IMR-90 (cell line): ENCODE data around the gene PHC2. TPM values are rescaled to one million over a fixed set of nuclear protein-coding genes. Genes with fewer than 3 reads are reported as not detected.
A peak's percentile ranks its signal among the peaks of the same experiment; 100 is the strongest.

Experiments
- ATAC-seq: fragments of 200-7000 bp; cut with Tn5 transposase; 2 replicates; pipeline ENCODE4 v1.9.1; 2020; ENCODE audit warnings: low read depth, mild to moderate bottlenecking, moderate library complexity
- BruUV-seq: library from RNA; stranded (reverse); fragments of 400-500 nt; replicated peaks from 2 replicates; lab custom pipeline; 2021; lab: Mats Ljungman, UMichigan
- CTCF ChIA-PET: fragments of 300-600 bp; formaldehyde crosslinking; extraction: SDS; loops from one replicate; lab custom pipeline; 2021; ENCODE audit warnings: antibody characterized with exemption; lab: Yijun Ruan, JAX
- POLR2A ChIA-PET: fragments of 300-600 bp; sonication (Branson Sonifier 250); formaldehyde crosslinking; loops from one replicate; lab custom pipeline; 2022; ENCODE audit warnings: antibody characterized with exemption; ENCODE audit not compliant: unreplicated experiment; lab: Charles Lee
- DNase-seq: peaks from one replicate; pipeline ENCODE4 v3.0.0; 2013
- H2AFZ ChIP-seq: replicated peaks from 2 replicates; pipeline ENCODE3; 2013; ENCODE audit warnings: low read length, mild to moderate bottlenecking; ENCODE audit not compliant: poor library complexity
- H2AK5ac ChIP-seq: 2 replicates; pipeline ENCODE4 v1.6.1; 2013; ENCODE audit warnings: low read depth, low read length, inconsistent platforms
- H2AK9ac ChIP-seq: replicated peaks from 2 replicates; pipeline ENCODE3; 2013; ENCODE audit warnings: mild to moderate bottlenecking, low read depth, low read length, moderate library complexity; ENCODE audit not compliant: poor library complexity
- H2BK120ac ChIP-seq: 2 replicates; pipeline ENCODE4 v1.6.1; 2013; ENCODE audit warnings: low read depth, low read length, inconsistent platforms
- H2BK15ac ChIP-seq: 3 replicates; pipeline ENCODE4 v1.6.1; 2013; ENCODE audit warnings: low read depth, low read length, inconsistent platforms
- H2BK20ac ChIP-seq: 2 replicates; pipeline ENCODE4 v1.6.1; 2013; ENCODE audit warnings: low read depth, mild to moderate bottlenecking, inconsistent platforms, low read length, moderate library complexity
- H2BK5ac ChIP-seq: 2 replicates; pipeline ENCODE4 v1.6.1; 2013; ENCODE audit warnings: mild to moderate bottlenecking, low read depth, low read length, inconsistent platforms; ENCODE audit not compliant: poor library complexity, severe bottlenecking
- H3K14ac ChIP-seq: replicated peaks from 2 replicates; pipeline ENCODE4 v1.6.1; 2013; ENCODE audit warnings: low read depth, low read length, inconsistent platforms
- H3K18ac ChIP-seq: 2 replicates; pipeline ENCODE4 v1.6.1; 2013; ENCODE audit warnings: low read depth, low read length, control low read depth
- H3K23ac ChIP-seq: 2 replicates; pipeline ENCODE4 v1.6.1; 2013; ENCODE audit warnings: low read depth, low read length, inconsistent platforms
- H3K27ac ChIP-seq: 2 replicates; pipeline ENCODE4 v1.5.1; 2013; ENCODE audit warnings: mild to moderate bottlenecking, control low read depth, low read length; ENCODE audit not compliant: insufficient read depth
- H3K27me3 ChIP-seq: 2 replicates; pipeline ENCODE4 v1.6.1; 2013; ENCODE audit warnings: low read length; ENCODE audit not compliant: control insufficient read depth, insufficient read depth
- H3K36me3 ChIP-seq: 2 replicates; pipeline ENCODE4 v1.6.1; 2013; ENCODE audit warnings: low read length, mixed read lengths; ENCODE audit not compliant: control insufficient read depth, insufficient read depth
- H3K4ac ChIP-seq: 2 replicates; pipeline ENCODE4 v1.6.1; 2013; ENCODE audit warnings: low read depth, low read length, inconsistent platforms
- H3K4me1 ChIP-seq: 2 replicates; pipeline ENCODE4 v1.6.1; 2013; ENCODE audit warnings: low read length, mixed read lengths; ENCODE audit not compliant: control insufficient read depth, insufficient read depth
- H3K4me2 ChIP-seq: 2 replicates; pipeline ENCODE4 v1.6.1; 2013; ENCODE audit warnings: low read depth, mild to moderate bottlenecking, control low read depth, low read length, moderate library complexity
- H3K4me3 ChIP-seq: 2 replicates; pipeline ENCODE4 v1.5.1; 2013; ENCODE audit warnings: low read depth, mild to moderate bottlenecking, control low read depth, low read length, moderate library complexity; ENCODE audit not compliant: insufficient read depth
- H3K56ac ChIP-seq: 2 replicates; pipeline ENCODE4 v1.6.1; 2013; ENCODE audit warnings: low read length, inconsistent platforms; ENCODE audit not compliant: insufficient read depth; ENCODE audit errors: extremely low read depth
- H3K79me1 ChIP-seq, 2 experiments: 2 replicates each; pipeline ENCODE4 v1.6.1; 2013; ENCODE audit warnings: low read length in 2 of 2, inconsistent platforms in 1 of 2, low read depth in 1 of 2
- H3K9ac ChIP-seq: 2 replicates; pipeline ENCODE4 v1.6.1; 2013; ENCODE audit warnings: low read depth, low read length, control low read depth
- H3K9me1 ChIP-seq: 2 replicates; pipeline ENCODE4 v1.6.1; 2013; ENCODE audit warnings: low read length, inconsistent platforms; ENCODE audit not compliant: insufficient read depth
- H3K9me3 ChIP-seq: 2 replicates; pipeline ENCODE4 v1.6.1; 2013; ENCODE audit warnings: low read length; ENCODE audit not compliant: control insufficient read depth, insufficient read depth
- H4K20me1 ChIP-seq: 2 replicates; pipeline ENCODE4 v1.6.1; 2013; ENCODE audit warnings: low read length, inconsistent platforms; ENCODE audit not compliant: insufficient read depth
- H4K5ac ChIP-seq: 2 replicates; pipeline ENCODE4 v1.6.1; 2013; ENCODE audit warnings: mild to moderate bottlenecking, low read depth, low read length, control low read depth
- H4K8ac ChIP-seq, 2 experiments: 2 replicates each; pipeline ENCODE4 v1.6.1; 2013; ENCODE audit warnings: low read depth in 2 of 2, low read length in 2 of 2, control low read depth in 1 of 2, inconsistent platforms in 1 of 2
- H4K91ac ChIP-seq: 2 replicates; pipeline ENCODE4 v1.6.1; 2013; ENCODE audit warnings: low read depth, low read length, inconsistent platforms; ENCODE audit not compliant: insufficient read depth
- BHLHE40 ChIP-seq: fragments of 150-350 bp; IDR thresholded peaks from 2 replicates; pipeline ENCODE4 v1.6.1; 2016; ENCODE audit warnings: mild to moderate bottlenecking, low read depth, low read length
- CEBPB ChIP-seq: IDR thresholded peaks from 2 replicates; pipeline ENCODE4 v1.6.1; 2012; ENCODE audit warnings: low read depth, low read length, improper control_type of control experiment
- CHD1 ChIP-seq: IDR thresholded peaks from 2 replicates; pipeline ENCODE4 v1.6.1; 2012; ENCODE audit warnings: low read depth, low read length, improper control_type of control experiment
- FOS ChIP-seq: fragments of 150-350 bp; IDR thresholded peaks from 2 replicates; pipeline ENCODE4 v1.6.1; 2016; ENCODE audit warnings: low read depth, low read length
- MAFK ChIP-seq: IDR thresholded peaks from 2 replicates; pipeline ENCODE4 v1.6.1; 2012; ENCODE audit warnings: low read depth, low read length, improper control_type of control experiment
- MAZ ChIP-seq: IDR thresholded peaks from 2 replicates; pipeline ENCODE4 v1.6.1; 2012; ENCODE audit warnings: low read depth, mild to moderate bottlenecking, low read length, improper control_type of control experiment, moderate library complexity, borderline replicate concordance
- MXI1 ChIP-seq: IDR thresholded peaks from 2 replicates; pipeline ENCODE4 v1.6.1; 2012; ENCODE audit warnings: low read depth, mild to moderate bottlenecking, low read length, moderate library complexity, borderline replicate concordance
- RAD21 ChIP-seq: IDR thresholded peaks from 2 replicates; pipeline ENCODE4 v1.6.1; 2012; ENCODE audit warnings: low read length, improper control_type of control experiment
- SMC3 ChIP-seq: fragments of 150-350 bp; IDR thresholded peaks from 2 replicates; pipeline ENCODE4 v1.6.1; 2016; ENCODE audit warnings: low read depth, mild to moderate bottlenecking, antibody characterized with exemption, low read length, moderate library complexity
- WGBS, 2 experiments: methylation state at CpG; one replicate each; pipeline versions ENCODE4 v1.1.5 to v1.1.7; 2013; ENCODE audit warnings: missing lambda C conversion rate in 2 of 2; ENCODE audit not compliant: insufficient read length in 1 of 2; ENCODE audit errors: extremely low coverage in 2 of 2; 5-methylcytosine and 5-hydroxymethylcytosine counted together
- dilution Hi-C: fragments of 300-500 bp; cut with HindIII; formaldehyde crosslinking; loops from one replicate; pipeline ENCODE4 v1.14.3; 2018; ENCODE audit warnings: low sequenced_read_pairs; ENCODE audit not compliant: unreplicated experiment
- in situ Hi-C: fragments of 300-500 bp; cut with MboI; formaldehyde crosslinking; loops from 3 replicates; pipeline ENCODE4 v1.14.3; 2019; ENCODE audit warnings: low sequenced_read_pairs, inconsistent platforms, mixed read lengths
- intact Hi-C: fragments of 100-400 bp; cut with micrococcal nuclease; formaldehyde crosslinking; loops from 2 replicates; pipeline ENCODE4 v1.10.0; 2022
- polyA plus RNA-seq, 3 experiments: library from polyadenylated mRNA; depleted of rRNA; stranded (reverse); fragments of >200 nt; gene quantifications; 2 replicates each; pipeline ENCODE4 v1.2.3, GENCODE V29; 2012; ENCODE audit warnings: low replicate concordance in 1 of 3
- total RNA-seq: library from RNA; depleted of rRNA; stranded (reverse); fragments of >200 nt; gene quantifications from 2 replicates; pipeline ENCODE4 v1.2.3, GENCODE V29; 2012
- TF ChIP-seq, protein P1 (sequence below): conservative IDR thresholded peaks from 2 replicates; pipeline ENCODE4 v1.5.1; 2012; ENCODE audit warnings: mild to moderate bottlenecking, low read depth, low read length, improper control_type of control experiment
- TF ChIP-seq, protein P2 (sequence below): fragments of 150-350 bp; IDR thresholded peaks from 2 replicates; pipeline ENCODE4 v1.6.1; 2017; ENCODE audit warnings: mild to moderate bottlenecking, antibody characterized with exemption, low read length, low read depth

PHC2 gene
- total and polyA plus RNA-seq, 2 of the 4 experiments (the other 2 are of a cell fraction), result 46.4 to 98.1 TPM

DNA sequence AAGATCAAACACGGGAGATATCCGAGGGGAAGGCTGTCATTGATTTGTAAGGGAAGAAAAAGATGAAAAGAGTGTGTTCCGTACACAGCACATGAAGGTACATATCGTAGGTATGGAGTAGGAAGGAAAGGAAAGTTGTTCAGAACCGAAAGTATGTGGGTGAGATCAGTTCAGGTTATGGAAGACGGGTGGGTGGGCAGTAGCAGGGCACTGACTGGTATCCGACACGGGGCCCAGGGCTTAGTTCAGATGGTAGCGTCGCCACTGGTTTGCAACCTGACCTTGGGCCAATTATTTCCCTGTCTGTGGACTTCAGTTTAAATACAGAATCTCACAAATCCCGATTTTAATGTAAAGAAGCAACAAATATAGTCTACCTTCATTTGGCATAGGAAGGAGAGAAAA, 82.2 kb downstream of the PHC2 start:
- peak overlapping the region; percentile 95 for H3K56ac ChIP-seq
- BruUV-seq, result no TSS peak
- H3K14ac ChIP-seq, result peak overlapping the region; percentile 99
- peak overlapping the region; percentile 81 for H2BK120ac ChIP-seq
- peak overlapping the region; percentile 99 for H2BK5ac ChIP-seq
- H4K8ac ChIP-seq, result peak overlapping the region; percentile 65 to 97
- no peaks in the 10 kb centered on the region for H3K9me3 ChIP-seq
- DNase-seq (no peak), ATAC-seq (no peak)
- H4K91ac ChIP-seq, result peak overlapping the region; percentile 98
- peak overlapping the region; percentile 95 for H3K27ac ChIP-seq
- H3K23ac ChIP-seq, result peak overlapping the region; percentile 100
- peak overlapping the region; percentile 73 for H2AK9ac ChIP-seq
- H3K4ac ChIP-seq, result peak overlapping the region; percentile 99
- H2AK5ac ChIP-seq, result peak overlapping the region; percentile 96
- peak overlapping the region; percentile 93; the same call in 1 of the 2 replicates for H4K5ac ChIP-seq
- no peaks in the 10 kb centered on the region for H3K27me3 ChIP-seq
- peak overlapping the region; percentile 76; the same call in 2 of the 3 replicates for H2BK15ac ChIP-seq
- H3K9me1 ChIP-seq, result peaks cover 4% of the 10 kb centered on the region
- H3K4me1 ChIP-seq, result peaks cover 14% of the 10 kb centered on the region
- intact Hi-C loops (loop anchor here (5.0 kb wide), 1 partner anchor 51 kb away; no protein-coding TSS in a partner anchor), dilution Hi-C loops (no loop called here), in situ Hi-C loops (no loop called here)
- ChIA-PET POLR2A (no interaction called here), CTCF (interaction anchor here (1.7 kb wide), 1 partner anchor 53 kb away, joined by 3 read pairs; no protein-coding TSS in a partner anchor)
- peak overlapping the region; percentile 53; the same call in 1 of the 2 replicates for H2BK20ac ChIP-seq
- peak overlapping the region; percentile 93 for H3K18ac ChIP-seq
- WGBS, 2 experiments, result 0% methylated on average over 2 of the region's 11 CpGs; no CpG with 5 or more reads in 1 of the 2 experiments
- H3K36me3 ChIP-seq, result peaks cover 5% of the 10 kb centered on the region
- peak overlapping the region; percentile 37 for H2AFZ ChIP-seq
- H3K4me3 ChIP-seq, result peak overlapping the region; percentile 98
- H4K20me1 ChIP-seq, result peaks cover 38% of the 10 kb centered on the region
- peak overlapping the region; percentile 95 for H3K4me2 ChIP-seq
- H3K9ac ChIP-seq, result peak overlapping the region; percentile 100
- peaks cover 6 to 30% of the 10 kb centered on the region in 2 experiments for H3K79me1 ChIP-seq
- TF ChIP-seq, protein P1, sequence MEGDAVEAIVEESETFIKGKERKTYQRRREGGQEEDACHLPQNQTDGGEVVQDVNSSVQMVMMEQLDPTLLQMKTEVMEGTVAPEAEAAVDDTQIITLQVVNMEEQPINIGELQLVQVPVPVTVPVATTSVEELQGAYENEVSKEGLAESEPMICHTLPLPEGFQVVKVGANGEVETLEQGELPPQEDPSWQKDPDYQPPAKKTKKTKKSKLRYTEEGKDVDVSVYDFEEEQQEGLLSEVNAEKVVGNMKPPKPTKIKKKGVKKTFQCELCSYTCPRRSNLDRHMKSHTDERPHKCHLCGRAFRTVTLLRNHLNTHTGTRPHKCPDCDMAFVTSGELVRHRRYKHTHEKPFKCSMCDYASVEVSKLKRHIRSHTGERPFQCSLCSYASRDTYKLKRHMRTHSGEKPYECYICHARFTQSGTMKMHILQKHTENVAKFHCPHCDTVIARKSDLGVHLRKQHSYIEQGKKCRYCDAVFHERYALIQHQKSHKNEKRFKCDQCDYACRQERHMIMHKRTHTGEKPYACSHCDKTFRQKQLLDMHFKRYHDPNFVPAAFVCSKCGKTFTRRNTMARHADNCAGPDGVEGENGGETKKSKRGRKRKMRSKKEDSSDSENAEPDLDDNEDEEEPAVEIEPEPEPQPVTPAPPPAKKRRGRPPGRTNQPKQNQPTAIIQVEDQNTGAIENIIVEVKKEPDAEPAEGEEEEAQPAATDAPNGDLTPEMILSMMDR, result no peak
- no peak for TF ChIP-seq MXI1
- TF ChIP-seq MAZ, result no peak
- no peak for TF ChIP-seq RAD21
- no peak for TF ChIP-seq FOS
- no peak for TF ChIP-seq MAFK
- no peak for TF ChIP-seq CHD1
- TF ChIP-seq, protein P2, sequence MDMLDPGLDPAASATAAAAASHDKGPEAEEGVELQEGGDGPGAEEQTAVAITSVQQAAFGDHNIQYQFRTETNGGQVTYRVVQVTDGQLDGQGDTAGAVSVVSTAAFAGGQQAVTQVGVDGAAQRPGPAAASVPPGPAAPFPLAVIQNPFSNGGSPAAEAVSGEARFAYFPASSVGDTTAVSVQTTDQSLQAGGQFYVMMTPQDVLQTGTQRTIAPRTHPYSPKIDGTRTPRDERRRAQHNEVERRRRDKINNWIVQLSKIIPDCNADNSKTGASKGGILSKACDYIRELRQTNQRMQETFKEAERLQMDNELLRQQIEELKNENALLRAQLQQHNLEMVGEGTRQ, result no peak
- TF ChIP-seq CEBPB, result no peak
- no peak for TF ChIP-seq SMC3
- TF ChIP-seq BHLHE40, result no peak
